Vagina (tissue), 2 donors: ENCODE measurements around the gene NDUFB10.

Source experiments
- POLR2A ChIP-seq, 2 donors: fragments of 450-650 bp; IDR thresholded peaks; one replicate each; pipeline ENCODE4 v1.6.1; 2017; ENCODE audit warnings: antibody characterized with exemption in 2 of 2, mild to moderate bottlenecking in 2 of 2, moderate library complexity in 2 of 2
- POLR2AphosphoS5 ChIP-seq, 2 donors: sonication (generic); formaldehyde crosslinking; IDR thresholded peaks; one replicate each; pipeline ENCODE4 v1.9.0; 2017; ENCODE audit warnings: antibody characterized with exemption in 2 of 2, mild to moderate bottlenecking in 2 of 2, low read depth in 1 of 2; ENCODE audit not compliant: insufficient read depth in 1 of 2
- TF ChIP-seq, protein P1 (sequence below), 3 experiments: fragments of 450-650 bp in 2 of 3; fragments of 200-600 bp in 1 of 3; sonication (generic) in 1 of 3; IDR thresholded peaks; one replicate each; pipeline ENCODE4 v1.5.1; 2017 to 2019; ENCODE audit warnings: antibody characterized with exemption in 3 of 3, mild to moderate bottlenecking in 2 of 3, moderate library complexity in 2 of 3

DNA sequence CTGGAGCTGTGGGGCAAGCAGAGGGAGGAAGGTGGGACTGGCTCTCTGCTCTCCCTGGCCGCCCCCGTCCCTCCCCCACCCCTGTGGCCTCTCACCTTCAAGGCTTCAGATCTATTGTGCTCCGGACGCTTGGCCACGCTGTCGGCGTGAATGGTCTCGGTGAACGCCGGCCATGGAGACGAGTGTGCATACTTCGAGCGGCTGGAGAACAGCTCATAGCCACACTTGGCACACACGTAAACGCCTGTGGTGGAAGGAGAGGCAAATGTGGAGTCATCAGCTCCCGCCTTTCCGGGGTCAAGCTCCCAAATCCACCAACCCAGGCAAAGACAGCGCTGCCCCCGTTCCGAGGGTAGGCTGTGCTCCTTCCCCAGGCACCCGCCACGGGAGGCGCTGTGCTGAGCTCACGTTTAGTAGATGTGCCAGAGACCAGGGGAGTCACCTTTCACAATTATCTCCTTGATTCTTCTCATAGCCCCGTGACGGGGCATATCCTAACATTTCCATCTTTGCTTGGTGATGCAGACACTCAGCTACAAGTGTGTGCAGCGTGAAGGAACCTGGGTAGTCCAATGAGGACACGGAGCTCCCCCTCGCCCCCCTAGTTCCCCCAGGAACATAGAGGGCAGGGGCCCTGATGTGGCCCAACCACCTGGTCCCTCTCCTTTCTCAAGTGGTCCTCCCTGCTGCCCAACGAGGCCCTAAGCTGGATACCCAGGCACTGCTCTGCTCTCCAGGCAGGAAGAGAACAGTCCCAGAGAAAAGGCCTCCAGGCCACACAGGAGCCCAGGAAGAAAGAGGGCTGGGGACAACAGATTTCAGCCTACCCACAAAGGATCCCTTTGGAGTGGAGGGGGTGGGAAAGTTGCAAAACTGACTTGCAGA lies 17.9 kb upstream of the NDUFB10 start:
- TF ChIP-seq, protein P1, sequence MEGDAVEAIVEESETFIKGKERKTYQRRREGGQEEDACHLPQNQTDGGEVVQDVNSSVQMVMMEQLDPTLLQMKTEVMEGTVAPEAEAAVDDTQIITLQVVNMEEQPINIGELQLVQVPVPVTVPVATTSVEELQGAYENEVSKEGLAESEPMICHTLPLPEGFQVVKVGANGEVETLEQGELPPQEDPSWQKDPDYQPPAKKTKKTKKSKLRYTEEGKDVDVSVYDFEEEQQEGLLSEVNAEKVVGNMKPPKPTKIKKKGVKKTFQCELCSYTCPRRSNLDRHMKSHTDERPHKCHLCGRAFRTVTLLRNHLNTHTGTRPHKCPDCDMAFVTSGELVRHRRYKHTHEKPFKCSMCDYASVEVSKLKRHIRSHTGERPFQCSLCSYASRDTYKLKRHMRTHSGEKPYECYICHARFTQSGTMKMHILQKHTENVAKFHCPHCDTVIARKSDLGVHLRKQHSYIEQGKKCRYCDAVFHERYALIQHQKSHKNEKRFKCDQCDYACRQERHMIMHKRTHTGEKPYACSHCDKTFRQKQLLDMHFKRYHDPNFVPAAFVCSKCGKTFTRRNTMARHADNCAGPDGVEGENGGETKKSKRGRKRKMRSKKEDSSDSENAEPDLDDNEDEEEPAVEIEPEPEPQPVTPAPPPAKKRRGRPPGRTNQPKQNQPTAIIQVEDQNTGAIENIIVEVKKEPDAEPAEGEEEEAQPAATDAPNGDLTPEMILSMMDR (IDR thresholded peaks at IDR 0.05), result no peak
- TF ChIP-seq POLR2A (IDR thresholded peaks at IDR 0.05) (no peak), POLR2AphosphoS5 (IDR thresholded peaks at IDR 0.05; ENCODE audit: insufficient read depth in 1 of 2, low read depth in 1 of 2) (no peak)
